HepG2 (cell line): ENCODE results near the gene F7. TPM values are rescaled to one million over a fixed set of nuclear protein-coding genes. Genes with fewer than 3 reads are reported as not detected.

ENCODE experiments used
- DNMT1 ChIP-seq: sonication (generic); formaldehyde crosslinking; IDR thresholded peaks from 2 replicates; pipeline ENCODE4 v1.5.1; 2020; ENCODE audit warnings: mild to moderate bottlenecking, missing genetic modification reagents
- FOXM1 ChIP-seq: sonication (generic); formaldehyde crosslinking; IDR thresholded peaks from 2 replicates; pipeline ENCODE4 v1.5.0; 2020; ENCODE audit warnings: missing genetic modification reagents
- HOXA3 ChIP-seq: sonication (generic); formaldehyde crosslinking; IDR thresholded peaks from 2 replicates; pipeline ENCODE4 v1.5.0; 2020; ENCODE audit warnings: missing genetic modification reagents
- NFRKB ChIP-seq: fragments of 450-650 bp; IDR thresholded peaks from 2 replicates; pipeline ENCODE4 v1.6.1; 2017
- POLR2AphosphoS5 ChIP-seq: IDR thresholded peaks from 2 replicates; pipeline ENCODE4 v1.6.1; 2012; ENCODE audit warnings: low read depth, low read length
- RBFOX2 ChIP-seq: fragments of 200-400 bp; formaldehyde crosslinking; IDR thresholded peaks from 2 replicates; pipeline ENCODE4 v1.6.1; 2017; ENCODE audit warnings: low read depth, mild to moderate bottlenecking, low read length
- REPIN1 ChIP-seq: sonication (generic); formaldehyde crosslinking; IDR thresholded peaks from 2 replicates; pipeline ENCODE4 v1.8.0; 2022; ENCODE audit warnings: missing genetic modification reagents, low read depth, mild to moderate bottlenecking, borderline replicate concordance
- SNAI1 ChIP-seq: sonication (generic); formaldehyde crosslinking; IDR thresholded peaks from 2 replicates; pipeline ENCODE4 v1.5.0; 2020; ENCODE audit warnings: mild to moderate bottlenecking, missing genetic modification reagents, borderline replicate concordance
- ZFAT ChIP-seq: sonication (generic); formaldehyde crosslinking; conservative IDR thresholded peaks from 2 replicates; pipeline ENCODE4 v1.8.1; 2023; ENCODE audit warnings: missing genetic modification reagents, inconsistent platforms
- ZNF17 ChIP-seq: sonication (generic); formaldehyde crosslinking; IDR thresholded peaks from 2 replicates; pipeline ENCODE4 v1.5.0; 2020; ENCODE audit warnings: mild to moderate bottlenecking, missing genetic modification reagents
- ZNF260 ChIP-seq: sonication (generic); formaldehyde crosslinking; IDR thresholded peaks from 2 replicates; pipeline ENCODE4 v1.4.0; 2020; ENCODE audit warnings: missing genetic modification reagents, low read depth, mild to moderate bottlenecking, borderline replicate concordance
- ZNF354B ChIP-seq: sonication (generic); formaldehyde crosslinking; IDR thresholded peaks from 2 replicates; pipeline ENCODE4 v1.8.0; 2022; ENCODE audit warnings: mild to moderate bottlenecking, missing genetic modification reagents
- ZNF432 ChIP-seq: sonication (generic); formaldehyde crosslinking; IDR thresholded peaks from 2 replicates; pipeline ENCODE4 v1.5.0; 2020; ENCODE audit warnings: missing genetic modification reagents, mild to moderate bottlenecking, borderline replicate concordance
- ZNF446 ChIP-seq: sonication (generic); formaldehyde crosslinking; IDR thresholded peaks from 2 replicates; pipeline ENCODE4 v1.5.0; 2020; ENCODE audit warnings: mild to moderate bottlenecking, missing genetic modification reagents
- ZNF556 ChIP-seq: sonication (generic); formaldehyde crosslinking; IDR thresholded peaks from 2 replicates; pipeline ENCODE4 v1.4.0; 2020; ENCODE audit warnings: mild to moderate bottlenecking, missing genetic modification reagents, borderline replicate concordance
- ZNF563 ChIP-seq: sonication (generic); formaldehyde crosslinking; IDR thresholded peaks from 2 replicates; pipeline ENCODE4 v1.8.0; 2022; ENCODE audit warnings: mild to moderate bottlenecking, moderate library complexity, missing genetic modification reagents
- ZNF615 ChIP-seq: sonication (generic); formaldehyde crosslinking; IDR thresholded peaks from 2 replicates; pipeline ENCODE4 v1.5.0; 2020; ENCODE audit warnings: mild to moderate bottlenecking, missing genetic modification reagents, borderline replicate concordance
- ZNF883 ChIP-seq: sonication (generic); formaldehyde crosslinking; IDR thresholded peaks from 2 replicates; pipeline ENCODE4 v1.5.1; 2020; ENCODE audit warnings: mild to moderate bottlenecking, missing genetic modification reagents; ENCODE audit errors: not compliant biosample characterization
- polyA plus RNA-seq, 8 experiments: library from polyadenylated mRNA; depleted of rRNA in 3 of 8; stranded (reverse) in 7 of 8; unstranded in 1 of 8; fragments of >200 nt; fragmentation: Illumina TruSeq in 4 of 8; extraction: Trizol in 4 of 8; gene quantifications; 2 replicates each; pipeline versions ENCODE4 v1.2.1 to v1.2.3, GENCODE V29; 2011 to 2016; ENCODE audit warnings: low read depth in 4 of 8, missing spikeins in 1 of 8, mixed read lengths in 1 of 8; ENCODE audit not compliant: insufficient read depth in 1 of 8
- total RNA-seq, 5 experiments: library from RNA; depleted of rRNA; stranded (reverse); fragments of >200 nt; fragmentation: Illumina TruSeq; extraction: Trizol; gene quantifications; 2 replicates each; pipeline ENCODE4 v1.2.3, GENCODE V29; 2016; ENCODE audit warnings: low read depth in 1 of 5
- TF ChIP-seq, protein P1 (sequence below): sonication (generic); formaldehyde crosslinking; IDR thresholded peaks from 2 replicates; pipeline ENCODE4 v1.8.1; 2023; ENCODE audit warnings: mild to moderate bottlenecking, missing genetic modification reagents
- TF ChIP-seq, protein P2 (sequence below): sonication (generic); formaldehyde crosslinking; IDR thresholded peaks from 2 replicates; pipeline ENCODE4 v1.4.0; 2020; ENCODE audit warnings: missing genetic modification reagents, borderline replicate concordance
- TF ChIP-seq, protein P3 (sequence below): IDR thresholded peaks from 2 replicates; pipeline ENCODE4 v1.6.1; 2016
- TF ChIP-seq, protein P4 (sequence below): sonication (generic); formaldehyde crosslinking; conservative IDR thresholded peaks from 2 replicates; pipeline ENCODE4 v1.8.1; 2023; ENCODE audit warnings: missing genetic modification reagents

The F7 gene
- total and polyA plus RNA-seq, 2 of the 13 experiments (the other 11 are each of a cell fraction or from before 2014, with no cell fraction given) = 12.6 to 26.5 TPM

DNA sequence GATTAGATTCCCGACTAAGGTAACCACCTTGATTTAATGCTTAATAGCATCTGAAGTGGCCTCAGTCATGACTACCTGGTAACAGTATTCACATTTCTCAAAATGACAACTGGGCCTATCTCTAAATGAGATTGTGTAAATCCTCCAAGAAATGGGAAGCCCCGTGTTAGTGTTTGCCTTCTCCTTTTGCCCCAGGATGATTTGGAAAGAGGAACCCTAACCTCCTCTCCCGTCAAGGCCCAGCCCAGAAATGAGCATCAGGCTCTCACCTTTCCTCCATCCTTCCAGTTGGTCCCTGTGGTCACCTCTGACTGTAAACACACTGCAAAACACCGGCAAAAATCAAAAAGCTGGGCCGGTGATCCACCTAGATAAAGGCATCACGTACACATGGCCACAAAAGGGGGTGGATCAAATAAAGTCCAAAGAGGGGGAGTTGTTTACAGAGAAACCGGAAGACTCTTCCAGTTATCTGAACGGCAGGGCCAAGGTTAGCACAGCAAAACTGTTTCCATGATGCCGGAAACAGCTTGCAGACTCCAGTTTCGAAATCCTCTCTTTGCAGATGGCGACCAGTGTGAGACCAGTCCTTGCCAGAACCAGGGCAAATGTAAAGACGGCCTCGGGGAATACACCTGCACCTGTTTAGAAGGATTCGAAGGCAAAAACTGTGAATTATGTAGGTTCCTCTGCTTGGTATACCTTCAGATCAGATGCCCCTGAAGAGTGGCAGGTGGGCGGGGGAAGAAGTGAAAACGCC, 33.4 kb downstream of the F7 start (continued):
- TF ChIP-seq, protein P1, sequence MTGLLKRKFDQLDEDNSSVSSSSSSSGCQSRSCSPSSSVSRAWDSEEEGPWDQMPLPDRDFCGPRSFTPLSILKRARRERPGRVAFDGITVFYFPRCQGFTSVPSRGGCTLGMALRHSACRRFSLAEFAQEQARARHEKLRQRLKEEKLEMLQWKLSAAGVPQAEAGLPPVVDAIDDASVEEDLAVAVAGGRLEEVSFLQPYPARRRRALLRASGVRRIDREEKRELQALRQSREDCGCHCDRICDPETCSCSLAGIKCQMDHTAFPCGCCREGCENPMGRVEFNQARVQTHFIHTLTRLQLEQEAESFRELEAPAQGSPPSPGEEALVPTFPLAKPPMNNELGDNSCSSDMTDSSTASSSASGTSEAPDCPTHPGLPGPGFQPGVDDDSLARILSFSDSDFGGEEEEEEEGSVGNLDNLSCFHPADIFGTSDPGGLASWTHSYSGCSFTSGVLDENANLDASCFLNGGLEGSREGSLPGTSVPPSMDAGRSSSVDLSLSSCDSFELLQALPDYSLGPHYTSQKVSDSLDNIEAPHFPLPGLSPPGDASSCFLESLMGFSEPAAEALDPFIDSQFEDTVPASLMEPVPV = peak; percentile 51; the same call in 1 of the 2 replicates
- peak; percentile 48 for TF ChIP-seq POLR2AphosphoS5
- no peak for TF ChIP-seq FOXM1
- no peak for TF ChIP-seq SNAI1 (CRISPR knock-in tag)
- TF ChIP-seq, protein P2, sequence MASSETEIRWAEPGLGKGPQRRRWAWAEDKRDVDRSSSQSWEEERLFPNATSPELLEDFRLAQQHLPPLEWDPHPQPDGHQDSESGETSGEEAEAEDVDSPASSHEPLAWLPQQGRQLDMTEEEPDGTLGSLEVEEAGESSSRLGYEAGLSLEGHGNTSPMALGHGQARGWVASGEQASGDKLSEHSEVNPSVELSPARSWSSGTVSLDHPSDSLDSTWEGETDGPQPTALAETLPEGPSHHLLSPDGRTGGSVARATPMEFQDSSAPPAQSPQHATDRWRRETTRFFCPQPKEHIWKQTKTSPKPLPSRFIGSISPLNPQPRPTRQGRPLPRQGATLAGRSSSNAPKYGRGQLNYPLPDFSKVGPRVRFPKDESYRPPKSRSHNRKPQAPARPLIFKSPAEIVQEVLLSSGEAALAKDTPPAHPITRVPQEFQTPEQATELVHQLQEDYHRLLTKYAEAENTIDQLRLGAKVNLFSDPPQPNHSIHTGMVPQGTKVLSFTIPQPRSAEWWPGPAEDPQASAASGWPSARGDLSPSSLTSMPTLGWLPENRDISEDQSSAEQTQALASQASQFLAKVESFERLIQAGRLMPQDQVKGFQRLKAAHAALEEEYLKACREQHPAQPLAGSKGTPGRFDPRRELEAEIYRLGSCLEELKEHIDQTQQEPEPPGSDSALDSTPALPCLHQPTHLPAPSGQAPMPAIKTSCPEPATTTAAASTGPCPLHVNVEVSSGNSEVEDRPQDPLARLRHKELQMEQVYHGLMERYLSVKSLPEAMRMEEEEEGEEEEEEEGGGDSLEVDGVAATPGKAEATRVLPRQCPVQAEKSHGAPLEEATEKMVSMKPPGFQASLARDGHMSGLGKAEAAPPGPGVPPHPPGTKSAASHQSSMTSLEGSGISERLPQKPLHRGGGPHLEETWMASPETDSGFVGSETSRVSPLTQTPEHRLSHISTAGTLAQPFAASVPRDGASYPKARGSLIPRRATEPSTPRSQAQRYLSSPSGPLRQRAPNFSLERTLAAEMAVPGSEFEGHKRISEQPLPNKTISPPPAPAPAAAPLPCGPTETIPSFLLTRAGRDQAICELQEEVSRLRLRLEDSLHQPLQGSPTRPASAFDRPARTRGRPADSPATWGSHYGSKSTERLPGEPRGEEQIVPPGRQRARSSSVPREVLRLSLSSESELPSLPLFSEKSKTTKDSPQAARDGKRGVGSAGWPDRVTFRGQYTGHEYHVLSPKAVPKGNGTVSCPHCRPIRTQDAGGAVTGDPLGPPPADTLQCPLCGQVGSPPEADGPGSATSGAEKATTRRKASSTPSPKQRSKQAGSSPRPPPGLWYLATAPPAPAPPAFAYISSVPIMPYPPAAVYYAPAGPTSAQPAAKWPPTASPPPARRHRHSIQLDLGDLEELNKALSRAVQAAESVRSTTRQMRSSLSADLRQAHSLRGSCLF (CRISPR knock-in tag) = no peak
- TF ChIP-seq ZNF883 (CRISPR knock-in tag) = no peak
- TF ChIP-seq REPIN1 (CRISPR knock-in tag) = peak; percentile 47; the same call in 1 of the 2 replicates
- TF ChIP-seq, protein P3, sequence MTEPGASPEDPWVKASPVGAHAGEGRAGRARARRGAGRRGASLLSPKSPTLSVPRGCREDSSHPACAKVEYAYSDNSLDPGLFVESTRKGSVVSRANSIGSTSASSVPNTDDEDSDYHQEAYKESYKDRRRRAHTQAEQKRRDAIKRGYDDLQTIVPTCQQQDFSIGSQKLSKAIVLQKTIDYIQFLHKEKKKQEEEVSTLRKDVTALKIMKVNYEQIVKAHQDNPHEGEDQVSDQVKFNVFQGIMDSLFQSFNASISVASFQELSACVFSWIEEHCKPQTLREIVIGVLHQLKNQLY (CRISPR knock-in tag) = peak; percentile 89; the same call in 1 of the 2 replicates
- TF ChIP-seq ZNF17 (CRISPR knock-in tag) = no peak
- TF ChIP-seq NFRKB = no peak
- TF ChIP-seq ZNF446 (CRISPR knock-in tag) = 0 out of 2 replicates have a peak, but pooled peaks have one; percentile 22
- TF ChIP-seq ZNF615 (CRISPR knock-in tag) = 0 out of 2 replicates have a peak, but pooled peaks have one; percentile 73
- TF ChIP-seq DNMT1 (CRISPR knock-in tag) = no peak
- TF ChIP-seq, protein P4, sequence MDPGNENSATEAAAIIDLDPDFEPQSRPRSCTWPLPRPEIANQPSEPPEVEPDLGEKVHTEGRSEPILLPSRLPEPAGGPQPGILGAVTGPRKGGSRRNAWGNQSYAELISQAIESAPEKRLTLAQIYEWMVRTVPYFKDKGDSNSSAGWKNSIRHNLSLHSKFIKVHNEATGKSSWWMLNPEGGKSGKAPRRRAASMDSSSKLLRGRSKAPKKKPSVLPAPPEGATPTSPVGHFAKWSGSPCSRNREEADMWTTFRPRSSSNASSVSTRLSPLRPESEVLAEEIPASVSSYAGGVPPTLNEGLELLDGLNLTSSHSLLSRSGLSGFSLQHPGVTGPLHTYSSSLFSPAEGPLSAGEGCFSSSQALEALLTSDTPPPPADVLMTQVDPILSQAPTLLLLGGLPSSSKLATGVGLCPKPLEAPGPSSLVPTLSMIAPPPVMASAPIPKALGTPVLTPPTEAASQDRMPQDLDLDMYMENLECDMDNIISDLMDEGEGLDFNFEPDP (CRISPR knock-in tag) = no peak
- no peak for TF ChIP-seq ZNF354B (CRISPR knock-in tag)
- TF ChIP-seq RBFOX2 = no peak
- peak; percentile 81 for TF ChIP-seq ZNF563 (CRISPR knock-in tag)
- peak; percentile 94 for TF ChIP-seq HOXA3
- TF ChIP-seq ZNF260 (CRISPR knock-in tag) = no peak
- TF ChIP-seq ZFAT (CRISPR knock-in tag) = no peak
- peak; percentile 91; the same call in 1 of the 2 replicates for TF ChIP-seq ZNF556 (CRISPR knock-in tag)
- no peak for TF ChIP-seq ZNF432
